Measurements from ENCODE around the gene SPACA7.

The SPACA7 gene

GRCh38 chr13:112451512-112452379 lies 75.6 kb downstream of the SPACA7 start:
- H3K27ac ChIP-seq = no peak overlapping the region
- H3K27me3 ChIP-seq (ENCODE audit: insufficient read depth, low read depth) = peaks cover 8% of the 10 kb centered on the region
- H3K9ac ChIP-seq = no peak overlapping the region
- H3K4me2 ChIP-seq = no peak overlapping the region
- no peaks in the 10 kb centered on the region for H3K36me3 ChIP-seq (ENCODE audit: insufficient read depth)
- H2AFZ ChIP-seq (ENCODE audit: low read depth) = no peak overlapping the region
- no peak for TF ChIP-seq CTCF (conservative IDR thresholded peaks at IDR 0.05; ENCODE audit: low read depth, low read length)
- H3K4me1 ChIP-seq (ENCODE audit: low read depth, poor library complexity, severe bottlenecking) = no peaks in the 10 kb centered on the region
- H4K20me1 ChIP-seq (ENCODE audit: insufficient read depth) = no peaks in the 10 kb centered on the region
- H3K4me3 ChIP-seq (IDR thresholded peaks at IDR 0.05; ENCODE audit: insufficient read depth, low read depth, low read length) = no peak overlapping the region
- no peaks in the 10 kb centered on the region for H3K79me2 ChIP-seq (ENCODE audit: insufficient read depth, low read depth)

GRCh38 chr13:112452380-112453206 lies 76.4 kb downstream of the SPACA7 start:
- no peak overlapping the region for H3K4me3 ChIP-seq (IDR thresholded peaks at IDR 0.05; ENCODE audit: insufficient read depth, low read depth, low read length)
- H2AFZ ChIP-seq (ENCODE audit: low read depth) = no peak overlapping the region
- no peaks in the 10 kb centered on the region for H3K4me1 ChIP-seq (ENCODE audit: low read depth, poor library complexity, severe bottlenecking)
- H3K36me3 ChIP-seq (ENCODE audit: insufficient read depth) = no peaks in the 10 kb centered on the region
- no peak overlapping the region for H3K4me2 ChIP-seq
- TF ChIP-seq CTCF (conservative IDR thresholded peaks at IDR 0.05; ENCODE audit: low read depth, low read length) = no peak
- no peaks in the 10 kb centered on the region for H4K20me1 ChIP-seq (ENCODE audit: insufficient read depth)
- no peaks in the 10 kb centered on the region for H3K79me2 ChIP-seq (ENCODE audit: insufficient read depth, low read depth)
- no peak overlapping the region for H3K9ac ChIP-seq
- H3K27ac ChIP-seq = no peak overlapping the region
- peaks cover 8% of the 10 kb centered on the region for H3K27me3 ChIP-seq (ENCODE audit: insufficient read depth, low read depth)

GRCh38 chr13:112453207-112453829 lies 77.2 kb downstream of the SPACA7 start:
- Histone ChIP-seq H4K20me1 (ENCODE audit: insufficient read depth) (no peaks in the 10 kb centered on the region), H2AFZ (ENCODE audit: low read depth) (no peak overlapping the region), H3K4me3 (IDR thresholded peaks at IDR 0.05; ENCODE audit: insufficient read depth, low read depth, low read length) (no peak overlapping the region), H3K27ac (no peak overlapping the region), H3K79me2 (ENCODE audit: insufficient read depth, low read depth) (no peaks in the 10 kb centered on the region), H3K27me3 (ENCODE audit: insufficient read depth, low read depth) (peaks cover 8% of the 10 kb centered on the region), H3K4me2 (no peak overlapping the region), H3K4me1 (ENCODE audit: low read depth, poor library complexity, severe bottlenecking) (no peaks in the 10 kb centered on the region), H3K36me3 (ENCODE audit: insufficient read depth) (no peaks in the 10 kb centered on the region), H3K9ac (no peak overlapping the region)
- no peak for TF ChIP-seq CTCF (conservative IDR thresholded peaks at IDR 0.05; ENCODE audit: low read depth, low read length)

- Histone ChIP-seq H3K79me2 (ENCODE audit: insufficient read depth, low read depth) (no peaks in the 10 kb centered on the region), H3K4me2 (no peak overlapping the region), H4K20me1 (ENCODE audit: insufficient read depth) (no peaks in the 10 kb centered on the region), H2AFZ (ENCODE audit: low read depth) (no peak overlapping the region), H3K36me3 (ENCODE audit: insufficient read depth) (no peaks in the 10 kb centered on the region), H3K4me3 (IDR thresholded peaks at IDR 0.05; ENCODE audit: insufficient read depth, low read depth, low read length) (no peak overlapping the region), H3K4me1 (ENCODE audit: low read depth, poor library complexity, severe bottlenecking) (no peaks in the 10 kb centered on the region), H3K27me3 (ENCODE audit: insufficient read depth, low read depth) (peaks cover 8% of the 10 kb centered on the region), H3K27ac (no peak overlapping the region), H3K9ac (no peak overlapping the region)
- TF ChIP-seq CTCF (conservative IDR thresholded peaks at IDR 0.05; ENCODE audit: low read depth, low read length) = no peak
Observed at GRCh38 chr13:112453874-112454647, 77.9 kb downstream of the SPACA7 start.

Measured in KMS-11 (cell line).